ELR (cell line): ENCODE measurements around the gene CYSLTR2.
"Not testable (repeated sequence)": the region's sequence is repeated elsewhere in the genome, so short reads cannot be mapped to it uniquely, and the experiment has no call there.

ENCODE experiments used
- DNase-seq: peaks from one replicate; pipeline ENCODE4 v3.0.0-alpha.2; 2015; ENCODE audit warnings: low read depth

Gene CYSLTR2

DNA sequence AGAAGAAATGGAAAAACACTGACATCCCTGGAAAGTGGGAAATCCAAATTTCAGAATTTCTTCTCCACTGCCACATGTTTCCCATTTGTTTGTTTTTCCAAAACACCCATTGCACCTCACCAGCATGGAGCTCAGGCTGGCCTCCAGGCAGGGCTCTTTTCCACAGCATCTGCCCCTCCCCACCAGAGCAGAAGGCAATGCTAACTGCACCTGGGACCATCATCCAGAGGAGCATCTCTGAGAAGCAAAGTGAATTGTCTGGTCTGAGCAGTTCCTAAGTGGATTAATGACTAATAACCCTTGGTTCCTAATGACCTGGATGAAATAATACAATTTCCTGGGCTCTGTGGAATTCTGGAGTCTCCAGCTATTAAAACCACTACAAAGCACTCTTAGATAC is 8.8 kb upstream of the CYSLTR2 start:
- no peak for DNase-seq

DNA sequence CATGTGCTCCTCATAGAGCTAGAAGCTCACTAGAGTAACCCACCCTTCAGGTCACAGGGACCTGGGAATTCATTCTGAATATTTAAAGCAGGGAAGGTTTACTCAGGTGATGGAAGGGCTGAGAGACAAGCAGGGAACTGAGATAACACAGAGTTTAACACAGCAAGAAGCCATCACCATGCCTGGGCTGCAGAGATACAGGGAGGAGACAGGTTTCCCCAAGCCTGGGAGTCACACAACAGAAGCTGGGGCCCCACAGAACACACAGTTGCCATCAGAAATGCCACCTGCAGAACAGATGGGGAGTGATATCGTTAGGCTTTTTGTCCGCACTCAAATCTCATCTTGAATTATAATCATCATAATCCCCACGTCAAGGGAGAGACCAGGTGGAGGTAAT is 7.9 kb upstream of the CYSLTR2 start:
- no peak for DNase-seq

DNA sequence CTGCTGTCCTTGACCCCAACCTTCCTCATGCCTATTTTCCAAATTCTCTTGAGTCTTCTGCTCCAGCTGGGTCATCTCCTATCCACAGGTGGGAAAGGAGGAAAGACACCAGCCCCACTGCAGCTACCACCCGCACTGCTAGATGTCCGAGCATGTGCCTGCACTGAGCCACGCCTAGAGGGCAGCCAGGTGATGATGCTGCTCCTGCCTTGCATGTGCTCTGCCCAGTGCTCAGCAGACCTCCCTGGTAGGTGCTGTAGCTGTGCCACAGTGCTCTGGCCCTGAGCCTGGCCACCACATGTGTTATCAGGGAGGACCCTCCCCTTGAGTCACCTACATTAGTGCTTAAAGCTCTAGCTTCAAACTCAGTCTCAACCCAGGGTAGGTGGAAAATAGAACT is 6.9 kb upstream of the CYSLTR2 start:
- DNase-seq: no peak

DNA sequence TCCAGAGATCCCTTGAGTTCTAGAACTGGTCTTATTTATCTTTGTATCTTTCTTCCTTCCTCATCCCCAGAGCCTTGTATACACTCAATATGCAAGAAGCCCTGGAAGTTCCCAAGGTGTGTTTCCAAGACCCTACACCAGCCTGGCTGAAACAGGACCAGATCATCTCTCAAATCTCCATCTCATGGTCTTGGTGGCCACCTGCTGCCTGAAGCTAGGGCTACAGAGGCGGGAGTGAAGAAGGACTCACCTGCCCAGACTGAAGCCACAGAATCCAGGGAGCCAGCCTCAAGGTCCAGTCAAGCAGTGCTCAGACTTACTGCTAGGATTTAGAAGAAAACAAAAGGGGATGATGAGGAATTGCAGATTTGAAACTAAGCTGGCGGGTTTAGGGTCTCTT is 6.1 kb upstream of the CYSLTR2 start:
- DNase-seq: no peak

DNA sequence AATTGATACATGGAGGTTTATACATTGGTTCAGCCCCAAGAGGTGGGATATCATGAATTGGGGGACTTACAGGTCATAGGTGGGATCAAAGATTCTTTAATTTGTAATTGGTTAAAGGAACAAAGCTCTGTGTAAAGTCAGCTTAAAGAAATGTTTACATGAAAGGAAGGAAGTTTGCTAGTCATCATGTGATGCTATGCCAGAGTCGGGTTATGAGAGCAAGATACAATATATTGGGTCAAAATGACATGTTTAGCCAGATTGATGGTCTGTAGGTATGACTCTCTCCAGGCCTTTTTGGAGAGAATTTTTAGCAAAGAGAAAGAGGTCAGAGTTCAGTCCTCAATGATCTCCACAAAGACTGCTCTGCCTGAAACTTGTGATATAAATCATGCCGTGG is 5.3 kb upstream of the CYSLTR2 start:
- DNase-seq: no peak

DNA sequence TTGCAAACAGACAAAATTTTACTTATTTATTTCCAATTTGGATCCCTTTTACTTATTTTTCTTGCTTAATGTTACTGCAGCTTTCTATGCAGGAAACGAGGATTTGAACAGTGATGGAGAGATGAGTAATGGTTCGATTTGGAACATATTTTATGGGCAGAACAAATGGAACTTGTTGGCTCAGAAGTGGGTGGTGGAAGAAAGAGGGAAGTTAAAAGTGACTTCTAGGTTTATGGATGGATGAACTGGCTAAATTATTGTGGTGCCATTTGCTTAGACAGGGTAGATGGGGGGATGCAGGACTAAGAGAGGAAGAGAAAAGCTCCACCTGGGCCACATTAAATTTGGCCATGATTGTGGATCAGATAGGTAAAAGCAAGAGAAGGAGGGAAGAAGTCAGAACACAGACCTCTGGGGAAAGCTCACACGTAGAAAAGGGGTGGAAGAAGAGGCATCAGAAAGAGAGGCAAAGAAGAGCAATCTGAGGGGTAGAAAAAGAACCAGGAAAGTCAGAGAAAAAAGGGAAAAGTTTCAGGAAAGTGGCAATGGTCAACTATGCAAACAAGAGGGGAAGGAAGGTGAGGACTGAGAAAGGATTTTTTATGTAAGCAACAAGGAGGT is 768 bp upstream of the CYSLTR2 start:
- DNase-seq: no peak

DNA sequence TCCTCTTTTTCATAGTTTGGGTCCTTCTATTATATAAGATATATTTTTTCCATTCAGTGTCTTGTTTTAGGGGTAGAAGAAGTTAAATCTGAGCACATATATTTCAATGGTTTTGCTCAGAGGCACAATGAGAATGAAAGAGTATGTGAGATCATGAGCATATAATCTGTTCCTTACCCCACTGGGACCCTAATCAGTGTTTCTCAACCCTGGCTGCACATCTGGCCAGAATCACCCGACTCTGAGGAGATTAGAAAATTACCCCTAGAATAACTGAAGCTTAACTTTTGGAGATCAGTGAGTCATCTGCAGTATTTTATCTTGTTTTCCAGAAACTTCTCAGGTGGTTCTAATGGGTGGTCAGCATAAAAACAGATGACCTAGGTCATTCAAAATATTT is 782 bp downstream of the CYSLTR2 start:
- DNase-seq: no peak

DNA sequence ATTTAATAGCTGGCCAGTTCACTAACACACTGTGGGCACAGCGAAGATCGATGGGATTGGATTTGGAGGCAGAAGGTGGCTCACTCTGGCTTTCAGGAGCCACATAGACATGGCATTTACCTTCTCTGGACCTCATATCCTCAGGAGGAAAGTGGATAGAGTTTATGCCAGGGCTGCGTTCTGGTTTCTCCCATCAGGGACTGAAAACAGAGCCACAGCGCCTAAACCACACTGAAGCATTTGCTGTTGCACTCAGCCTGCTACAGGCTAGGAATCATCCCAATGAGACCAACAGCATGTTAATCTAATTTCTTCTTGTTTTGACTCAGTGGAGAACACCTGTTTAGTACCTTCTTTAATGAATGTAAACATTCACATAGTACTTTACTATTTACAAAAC is 1.6 kb downstream of the CYSLTR2 start:
- no peak for DNase-seq

DNA sequence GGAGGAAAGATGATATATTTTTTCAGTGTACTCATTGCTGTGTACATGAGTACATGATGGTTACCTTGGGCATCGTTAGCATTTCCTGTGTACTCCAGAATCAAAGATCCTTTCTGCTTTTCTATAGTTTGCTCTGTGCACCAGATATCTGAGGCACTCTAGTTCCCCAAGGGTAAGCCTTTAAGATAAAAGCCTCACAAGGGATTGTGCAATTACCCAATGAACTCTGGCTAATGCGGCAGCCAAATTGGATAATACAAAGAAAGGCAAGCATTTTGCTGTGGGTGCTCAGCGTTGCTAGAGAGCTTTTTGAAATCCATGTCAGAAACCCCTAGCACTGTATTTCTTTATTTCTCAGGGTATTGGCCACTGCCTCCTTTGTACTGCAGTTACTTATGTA is 2.9 kb downstream of the CYSLTR2 start:
- no peak for DNase-seq

DNA sequence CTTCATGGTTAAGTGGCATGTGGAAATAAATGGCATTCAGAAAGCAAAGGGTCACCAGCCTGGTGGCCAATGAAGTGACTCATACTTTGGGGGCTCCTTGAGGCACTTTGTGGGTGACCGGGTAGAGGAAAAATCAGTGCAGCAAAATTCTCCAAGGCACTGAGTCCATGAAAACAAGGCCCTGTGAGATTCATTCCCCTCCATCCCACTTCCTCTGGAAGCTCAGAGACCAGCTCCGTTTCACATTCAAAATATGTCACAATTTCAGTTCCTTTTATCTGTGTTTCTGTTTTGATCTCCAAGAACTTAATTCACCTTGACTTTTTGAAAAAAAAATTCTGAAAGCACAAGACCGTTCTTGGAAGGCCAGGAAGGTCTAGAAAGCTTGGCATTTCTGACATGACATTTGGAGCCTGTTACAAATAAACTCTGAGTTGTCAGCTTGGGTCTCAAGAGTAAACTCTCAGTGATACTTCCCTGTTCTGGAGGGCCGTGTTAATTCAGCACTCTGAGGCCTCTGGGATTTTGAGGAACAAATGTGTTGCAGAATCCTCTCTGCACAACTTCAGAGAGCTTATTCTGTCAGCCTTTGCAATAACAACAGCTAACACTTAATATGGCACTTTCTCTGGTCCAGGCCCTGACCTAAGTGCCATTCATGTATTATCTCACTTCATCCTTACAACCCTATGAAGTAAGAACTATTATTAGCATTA is 6.8 kb downstream of the CYSLTR2 start:
- no peak for DNase-seq

DNA sequence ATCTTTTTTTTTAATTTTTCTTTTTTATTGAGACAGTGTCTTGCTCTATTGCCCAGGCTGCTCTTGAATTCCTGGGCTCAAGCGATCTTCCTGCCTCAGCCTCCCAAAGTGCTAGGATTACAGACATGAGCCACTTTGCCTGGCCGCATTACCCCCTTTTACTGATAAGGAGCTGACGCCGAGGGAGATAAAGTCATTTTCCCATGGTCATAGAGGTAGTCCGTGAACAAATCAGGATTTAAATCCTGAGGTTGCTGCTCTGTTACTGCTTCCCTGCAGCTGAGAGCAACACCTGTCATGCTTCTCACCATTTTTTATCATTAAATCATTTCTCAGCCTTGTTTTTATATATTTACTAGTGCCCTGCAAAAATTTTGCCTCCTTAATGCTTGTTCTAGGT is 7.4 kb downstream of the CYSLTR2 start:
- no peak for DNase-seq

DNA sequence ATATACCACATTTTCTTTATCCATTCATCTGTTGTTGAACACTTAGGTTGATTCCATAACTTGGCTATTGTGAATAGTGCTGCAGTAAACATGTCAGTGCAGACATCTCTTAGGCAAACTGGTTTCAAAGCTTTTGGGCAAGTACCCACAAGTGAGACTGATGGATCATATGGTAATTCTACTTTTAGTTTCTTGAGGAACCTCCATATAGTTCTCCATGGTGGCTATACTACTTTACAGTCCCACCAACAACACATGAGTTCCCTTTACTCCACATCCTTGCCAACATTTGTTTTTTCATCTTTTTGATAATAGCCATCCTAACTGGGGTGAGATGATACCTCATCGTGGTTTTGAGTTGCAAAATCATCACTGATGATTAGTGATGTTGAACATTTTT is 8.5 kb downstream of the CYSLTR2 start:
- no peak for DNase-seq

DNA sequence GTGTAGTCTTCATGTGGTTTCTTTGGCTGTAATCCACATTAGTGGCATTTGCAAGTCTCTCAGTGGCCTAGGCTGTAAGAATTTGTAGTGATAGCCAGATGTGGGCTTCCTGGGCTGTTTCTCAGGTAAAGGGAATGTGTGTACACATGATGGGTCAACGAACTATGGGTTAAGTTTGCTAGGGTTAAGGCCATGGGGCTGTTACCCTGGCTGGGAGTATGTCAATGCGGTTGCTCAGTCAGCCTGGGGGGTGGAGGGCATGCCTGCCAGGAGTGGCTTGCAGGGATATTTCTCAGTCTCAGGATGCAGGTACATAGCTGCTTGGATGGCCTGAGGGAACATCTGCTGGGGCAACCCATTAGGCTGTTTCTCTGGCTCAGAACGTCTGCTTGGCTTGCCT is 13.4 kb downstream of the CYSLTR2 start:
- DNase-seq: no peak

DNA sequence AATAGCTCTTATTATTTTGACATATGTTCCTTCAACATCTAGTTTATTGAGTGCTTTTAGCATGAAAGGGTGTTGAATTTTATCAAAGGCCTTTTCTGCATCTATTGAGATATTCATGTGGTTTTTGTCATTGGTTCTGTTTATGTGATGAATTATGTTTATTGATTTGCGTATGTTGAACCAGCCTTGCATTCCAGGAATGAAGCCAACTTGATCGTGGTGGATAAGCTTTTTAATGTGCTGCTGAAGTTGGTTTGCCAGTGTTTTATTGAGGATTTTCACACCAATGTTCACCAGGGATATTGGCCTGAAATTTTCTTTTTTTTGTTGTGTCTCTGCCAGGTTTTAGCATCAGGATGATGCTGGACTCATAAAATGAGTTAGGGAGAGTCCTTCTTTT is 17.7 kb downstream of the CYSLTR2 start:
- not testable (repeated sequence) for DNase-seq

DNA sequence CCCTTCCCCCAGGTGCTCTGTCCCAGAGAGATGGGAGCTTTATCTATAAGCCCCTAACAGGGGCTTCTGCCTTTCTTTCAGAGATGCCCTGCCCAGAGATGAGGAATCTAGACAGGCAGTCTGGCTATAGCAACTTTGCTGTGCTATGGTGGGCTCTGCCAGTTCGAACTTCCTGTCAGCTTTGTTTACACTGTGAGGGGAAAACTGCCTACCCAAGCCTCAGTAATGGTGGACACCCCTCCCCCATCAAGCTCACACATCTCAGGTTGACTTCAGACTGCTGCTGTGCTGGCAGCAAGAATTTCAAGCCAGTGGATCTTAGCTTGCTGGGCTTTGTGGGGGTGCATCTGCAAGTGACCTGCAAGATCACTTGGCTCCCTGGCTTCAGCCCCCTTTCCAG is 21.5 kb downstream of the CYSLTR2 start:
- DNase-seq: no peak

DNA sequence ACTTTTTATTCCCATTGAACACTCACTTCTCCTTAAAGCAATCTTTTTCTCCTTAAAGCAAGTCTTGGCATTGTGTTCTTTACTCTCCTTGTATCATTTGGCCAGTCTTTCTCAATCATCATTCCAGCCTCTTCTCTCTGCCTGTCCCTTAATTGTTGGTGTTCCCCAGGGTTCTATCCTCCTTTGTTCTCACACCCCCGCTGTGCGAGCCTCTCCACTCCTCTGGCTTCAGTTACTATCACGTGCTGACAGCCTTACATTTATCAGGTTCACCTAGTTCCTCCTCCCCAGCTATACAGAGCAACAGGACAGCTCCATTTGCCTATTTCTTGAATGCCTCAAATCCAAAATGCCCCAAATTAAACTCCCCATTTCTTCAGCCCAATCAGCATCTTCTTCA is 24.6 kb downstream of the CYSLTR2 start:
- DNase-seq: no peak

DNA sequence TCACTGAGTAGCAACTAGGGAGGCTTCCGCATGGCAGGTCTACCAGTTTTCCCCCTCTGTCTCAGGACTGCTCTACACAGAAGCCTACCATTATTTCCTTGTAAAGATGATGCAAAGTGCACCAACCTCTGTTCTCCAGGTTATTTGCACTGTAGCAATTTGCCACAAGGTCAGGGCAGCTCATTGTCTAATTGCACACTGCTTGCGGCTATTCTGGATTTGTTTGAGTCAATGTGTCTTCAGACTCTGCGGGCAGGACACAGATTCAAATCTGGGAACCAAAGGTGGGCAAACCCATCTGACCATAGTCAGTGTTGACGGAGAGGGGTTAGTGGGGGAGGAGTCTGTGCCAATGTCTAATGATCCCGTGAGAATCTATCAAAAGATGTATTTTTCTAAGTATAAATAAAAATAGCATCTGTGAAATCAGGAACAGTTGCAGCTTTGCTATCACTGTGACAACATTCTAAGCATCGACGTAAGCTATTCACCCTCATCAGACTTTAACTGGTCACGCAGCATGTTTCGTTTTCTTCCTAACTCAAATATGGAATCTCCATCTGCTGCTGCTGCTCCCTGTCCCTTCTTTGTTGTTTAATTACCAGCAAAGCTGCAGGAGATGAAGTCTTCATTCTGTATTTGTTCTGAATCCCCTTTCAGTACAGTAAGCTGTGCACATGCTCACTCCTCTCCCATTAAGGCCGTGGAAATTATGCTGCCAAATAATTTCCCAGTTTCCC is 26.4 kb downstream of the CYSLTR2 start:
- DNase-seq: no peak

DNA sequence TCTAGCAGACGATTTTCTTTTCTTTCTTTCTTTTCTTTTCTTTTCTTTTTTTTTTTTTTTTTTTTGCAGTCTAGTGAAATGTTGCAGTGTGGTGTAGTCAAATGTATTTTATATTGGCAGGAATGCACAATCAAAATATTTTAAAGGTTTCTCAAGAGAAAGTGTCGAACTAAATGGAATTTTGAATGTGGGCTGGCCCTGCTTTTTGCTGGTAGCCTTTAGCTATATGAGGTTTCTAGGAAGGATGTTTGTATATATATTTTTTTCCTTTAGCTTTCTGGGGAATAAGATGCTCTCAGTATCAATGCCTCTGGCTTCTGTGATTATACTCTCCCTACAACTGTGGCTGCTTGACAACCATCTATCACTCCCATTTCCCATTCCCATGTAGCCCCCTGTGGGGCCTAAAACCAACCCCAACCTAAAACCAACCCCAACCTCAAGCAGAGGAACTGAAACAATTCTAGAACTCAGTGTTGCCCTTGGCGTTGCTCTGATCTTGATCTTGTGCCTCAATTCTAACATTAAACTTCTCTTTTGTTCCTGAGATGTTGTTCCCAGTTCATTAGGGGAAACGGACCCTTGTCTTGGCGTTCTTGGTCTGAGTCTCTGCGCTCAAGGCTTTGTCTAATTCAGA is 27.1 kb downstream of the CYSLTR2 start:
- DNase-seq: no peak

DNA sequence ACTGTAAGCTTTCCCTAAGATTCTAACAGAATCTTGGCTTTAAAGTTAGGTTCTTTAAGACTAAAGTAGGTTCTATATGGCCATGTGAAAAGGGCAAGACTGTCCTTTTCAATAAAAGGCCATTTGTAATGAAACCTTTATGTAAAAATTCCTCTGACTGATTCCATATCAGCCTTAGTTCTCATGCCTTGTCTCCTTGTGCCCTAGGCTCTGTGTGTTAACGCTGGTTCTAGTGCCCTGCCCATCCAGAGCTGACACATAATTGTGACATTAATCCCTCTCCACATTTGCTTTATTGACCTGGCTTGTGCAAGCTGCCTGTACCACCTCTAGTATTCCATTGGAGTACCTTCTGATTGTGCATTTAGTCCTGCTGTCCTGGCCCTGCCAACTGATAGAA is 28.2 kb downstream of the CYSLTR2 start:
- no peak for DNase-seq

DNA sequence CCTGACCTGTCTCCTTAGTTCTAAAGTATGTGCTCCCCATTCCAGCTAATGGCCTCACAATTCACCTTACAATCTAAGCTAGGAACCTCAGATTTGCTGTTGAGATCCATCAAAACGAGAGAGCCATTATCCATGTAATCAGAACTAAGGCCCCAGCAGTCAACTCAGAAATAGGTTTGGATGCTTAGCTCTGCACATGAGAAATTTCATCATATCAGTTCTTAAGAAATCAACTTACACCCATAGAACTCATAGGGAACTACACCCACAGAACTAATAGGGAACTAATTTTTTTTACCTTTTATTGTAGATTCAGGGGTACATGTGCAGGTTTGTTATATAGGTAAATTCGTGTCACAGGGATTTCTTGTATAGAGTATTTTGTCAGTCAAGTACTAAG is 28.7 kb downstream of the CYSLTR2 start:
- no peak for DNase-seq

DNA sequence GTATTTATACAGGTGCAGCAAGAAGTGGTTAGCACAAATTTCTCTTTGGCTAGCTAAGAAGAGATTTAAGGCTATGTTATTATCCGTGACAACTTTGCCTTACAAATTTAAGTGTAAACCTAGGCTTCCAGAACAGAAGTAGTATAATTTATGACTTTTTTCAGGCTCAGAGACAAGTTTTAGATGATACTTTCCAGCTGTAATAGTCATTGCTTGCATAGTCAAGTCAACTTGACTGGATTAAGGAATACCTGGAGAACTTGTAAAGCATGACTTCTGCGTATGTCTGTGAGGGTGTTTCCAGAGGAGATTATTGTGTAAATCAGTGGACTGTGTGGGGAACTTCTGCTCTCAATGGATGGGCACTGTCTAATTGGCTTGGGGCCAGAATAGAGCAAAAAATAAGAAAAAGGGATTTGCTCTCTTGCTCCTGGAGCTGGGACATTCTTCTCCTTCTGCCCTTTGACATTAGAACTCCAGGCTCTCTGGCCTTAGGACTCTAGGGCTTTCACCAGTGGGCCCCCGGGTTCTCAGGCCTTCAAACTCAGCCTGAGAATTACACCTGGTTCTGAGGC is 33.0 kb downstream of the CYSLTR2 start:
- no peak for DNase-seq

DNA sequence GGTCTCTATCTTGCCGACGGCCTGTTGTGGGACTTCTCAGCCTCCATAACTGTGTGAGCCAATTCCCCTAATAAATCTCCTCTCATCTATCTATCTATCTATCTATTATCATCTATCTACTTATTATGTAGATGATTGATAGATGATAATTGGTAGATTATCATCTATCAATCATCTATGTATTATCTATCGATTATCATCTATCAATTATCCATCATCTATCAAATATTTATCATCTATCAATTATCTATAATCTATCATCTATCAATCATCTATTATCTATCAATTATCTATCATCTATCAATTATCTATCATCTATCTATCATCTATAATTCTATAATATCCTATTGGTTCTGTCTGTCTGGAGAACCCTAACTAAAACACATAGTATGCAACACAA is 33.5 kb downstream of the CYSLTR2 start:
- DNase-seq: no peak

DNA sequence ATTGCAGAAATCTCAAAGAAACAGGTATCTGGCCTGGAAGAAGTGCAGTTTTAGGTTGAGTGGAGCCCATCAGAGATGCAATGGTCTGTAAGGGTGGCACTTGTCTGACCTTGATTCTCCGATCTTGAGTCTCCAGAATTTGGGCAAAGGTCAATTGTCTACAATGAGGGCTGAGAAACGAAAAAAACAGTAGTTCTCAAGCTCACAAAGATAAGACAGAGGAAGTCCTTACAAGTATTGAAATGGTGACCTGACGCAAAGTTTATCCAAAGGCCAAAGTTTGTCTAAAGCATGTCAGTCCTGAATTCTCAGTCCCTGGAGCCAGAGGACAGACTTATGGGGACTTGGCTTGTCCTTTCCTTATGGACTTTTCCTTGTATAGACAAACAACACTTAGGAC is 40.3 kb downstream of the CYSLTR2 start:
- no peak for DNase-seq
